ENCODE data around the gene KRT8. TPM values are rescaled to one million over a fixed set of nuclear protein-coding genes. Genes with fewer than 3 reads are reported as not detected.

Gene KRT8
- total and polyA plus RNA-seq, 2 of the 13 experiments (the other 11 are each of a cell fraction or from before 2014, with no cell fraction given) = 498 to 718 TPM

- Histone ChIP-seq H3K4me1 (ENCODE audit: insufficient read depth, low read length) (no peaks in the 10 kb centered on the region), H3K9ac (ENCODE audit: insufficient read depth, low read depth, low read length) (no peak within 1 kb of the TSS), H2AFZ (ENCODE audit: low read length) (no peak within 1 kb of the TSS), H3K79me2 (ENCODE audit: insufficient read depth, low read length) (no peaks in the 10 kb centered on the region), H3K27me3 (ENCODE audit: control insufficient read depth in 1 of 2, insufficient read depth in 2 of 2, low read length in 2 of 2) (peaks cover 3 to 33% of the 10 kb centered on the region in 2 experiments; a peak in 4 of 5 replicates), H3K36me3 (replicated peaks in 1 of 2; ENCODE audit: control insufficient read depth in 1 of 2, insufficient read depth in 2 of 2, low read length in 2 of 2) (no peaks in the 10 kb centered on the region), H3K4me2 (ENCODE audit: low read depth, low read length) (no peak within 1 kb of the TSS), H3K27ac (ENCODE audit: extremely low read length, insufficient read depth, low read length) (no peak within 1 kb of the TSS), H3K9me3 (ENCODE audit: low read length) (no peaks in the 10 kb centered on the region), H4K20me1 (ENCODE audit: insufficient read depth, low read length) (no peaks in the 10 kb centered on the region), H3K4me3 (replicated peaks in 1 of 3; ENCODE audit: insufficient read depth in 1 of 3, low read depth in 2 of 3, low read length in 3 of 3) (no peak within 1 kb of the TSS)
- no TSS peak for BruUV-seq (replicated peaks)
- ChIA-PET CTCF (ENCODE audit: low intra/inter-chr PET ratio, low total read pairs) (no interaction called here), POLR2A (no interaction called here)
- ATAC-seq (no peak), FAIRE-seq (no peak), DNase-seq (ENCODE audit: low spot score) (no peak)
- WGBS (ENCODE audit: low lambda C conversion rate) = 20% methylated on average over 2 of the region's 16 CpGs
- TF ChIP-seq, protein P1, sequence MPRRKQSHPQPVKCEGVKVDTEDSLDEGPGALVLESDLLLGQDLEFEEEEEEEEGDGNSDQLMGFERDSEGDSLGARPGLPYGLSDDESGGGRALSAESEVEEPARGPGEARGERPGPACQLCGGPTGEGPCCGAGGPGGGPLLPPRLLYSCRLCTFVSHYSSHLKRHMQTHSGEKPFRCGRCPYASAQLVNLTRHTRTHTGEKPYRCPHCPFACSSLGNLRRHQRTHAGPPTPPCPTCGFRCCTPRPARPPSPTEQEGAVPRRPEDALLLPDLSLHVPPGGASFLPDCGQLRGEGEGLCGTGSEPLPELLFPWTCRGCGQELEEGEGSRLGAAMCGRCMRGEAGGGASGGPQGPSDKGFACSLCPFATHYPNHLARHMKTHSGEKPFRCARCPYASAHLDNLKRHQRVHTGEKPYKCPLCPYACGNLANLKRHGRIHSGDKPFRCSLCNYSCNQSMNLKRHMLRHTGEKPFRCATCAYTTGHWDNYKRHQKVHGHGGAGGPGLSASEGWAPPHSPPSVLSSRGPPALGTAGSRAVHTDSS (CRISPR knock-in tag; conservative IDR thresholded peaks at IDR 0.05) = no peak
- in situ Hi-C loops (cut with HindIII; ENCODE audit: extremely low pct_ligation_motif_present, low pct_unique_long_range_greater_than_20kb) (no loop called here), intact Hi-C loops (cut with micrococcal nuclease; ENCODE audit: unreplicated experiment) (no loop called here)
Measured at GRCh38 chr12:52848661-52849255, 56.1 kb downstream of the KRT8 start, which contains the start of gene KRT78. Gene KRT78 (minus strand): TSS chr12:52848994. CDS start chr12:52848930, 64 bp downstream.

- Histone ChIP-seq H3K36me3 (replicated peaks in 1 of 2; ENCODE audit: control insufficient read depth in 1 of 2, insufficient read depth in 2 of 2, low read length in 2 of 2) (no peaks in the 10 kb centered on the region), H3K27ac (ENCODE audit: extremely low read length, insufficient read depth, low read length) (no peak overlapping the region), H3K4me3 (replicated peaks in 1 of 3; ENCODE audit: insufficient read depth in 1 of 3, low read depth in 2 of 3, low read length in 3 of 3) (no peak overlapping the region), H3K4me1 (ENCODE audit: insufficient read depth, low read length) (no peaks in the 10 kb centered on the region), H3K9me3 (ENCODE audit: low read length) (no peaks in the 10 kb centered on the region), H4K20me1 (ENCODE audit: insufficient read depth, low read length) (no peaks in the 10 kb centered on the region), H3K27me3 (ENCODE audit: control insufficient read depth in 1 of 2, insufficient read depth in 2 of 2, low read length in 2 of 2) (peaks cover 3 to 35% of the 10 kb centered on the region in 2 experiments; a peak in 4 of 5 replicates), H3K79me2 (ENCODE audit: insufficient read depth, low read length) (no peaks in the 10 kb centered on the region), H2AFZ (ENCODE audit: low read length) (no peak overlapping the region), H3K9ac (ENCODE audit: insufficient read depth, low read depth, low read length) (no peak overlapping the region), H3K4me2 (ENCODE audit: low read depth, low read length) (no peak overlapping the region)
- no peak for ATAC-seq
- CTCF ChIA-PET (ENCODE audit: low intra/inter-chr PET ratio, low total read pairs) = no interaction called here
- 56% methylated on average over 6 of the region's 12 CpGs for WGBS (ENCODE audit: low lambda C conversion rate)
- in situ Hi-C loops (cut with HindIII; ENCODE audit: extremely low pct_ligation_motif_present, low pct_unique_long_range_greater_than_20kb) = no loop called here
- POLR2A ChIA-PET = no interaction called here
- intact Hi-C loops (cut with micrococcal nuclease; ENCODE audit: unreplicated experiment) = no loop called here
- BruUV-seq (replicated peaks) = no TSS peak
- FAIRE-seq = no peak
- no peak for DNase-seq (ENCODE audit: low spot score)
- no peak for TF ChIP-seq STAT6 (CRISPR knock-in tag; IDR thresholded peaks at IDR 0.05; ENCODE audit: borderline replicate concordance)
- TF ChIP-seq ZNF550 (CRISPR knock-in tag; IDR thresholded peaks at IDR 0.05; ENCODE audit: borderline replicate concordance) = no peak
- no peak for TF ChIP-seq CBX5 (CRISPR knock-in tag; IDR thresholded peaks at IDR 0.05; ENCODE audit: borderline replicate concordance)
- TF ChIP-seq MIER3 (CRISPR knock-in tag; IDR thresholded peaks at IDR 0.05; ENCODE audit: borderline replicate concordance) = no peak
- TF ChIP-seq RELA (CRISPR knock-in tag; IDR thresholded peaks at IDR 0.05) = no peak
- no peak for TF ChIP-seq ZNF256 (CRISPR knock-in tag; conservative IDR thresholded peaks at IDR 0.05)
- TF ChIP-seq SSRP1 (CRISPR knock-in tag; IDR thresholded peaks at IDR 0.05) = no peak
- TF ChIP-seq SUZ12 (IDR thresholded peaks at IDR 0.05; ENCODE audit: low read depth, low read length) = no peak
- no peak for TF ChIP-seq ZNF432 (CRISPR knock-in tag; IDR thresholded peaks at IDR 0.05; ENCODE audit: borderline replicate concordance)
- no peak for TF ChIP-seq SRSF9 (IDR thresholded peaks at IDR 0.05; ENCODE audit: borderline replicate concordance, insufficient read depth, low read depth, low read length, poor library complexity, severe bottlenecking)
- no peak for TF ChIP-seq ZNF558 (CRISPR knock-in tag; IDR thresholded peaks at IDR 0.05; ENCODE audit: borderline replicate concordance)
- no peak for TF ChIP-seq HOXA3 (CRISPR knock-in tag; IDR thresholded peaks at IDR 0.05)
Measured at GRCh38 chr12:52847335-52848102, 57.4 kb downstream of the KRT8 start.
